Measurements from ENCODE around the gene ICA1L. TPM values are rescaled to one million over a fixed set of nuclear protein-coding genes. Genes with fewer than 3 reads are reported as not detected.

Gene ICA1L
- total RNA-seq, 1 experiment from 2014 or later, result 4.5 TPM

DNA sequence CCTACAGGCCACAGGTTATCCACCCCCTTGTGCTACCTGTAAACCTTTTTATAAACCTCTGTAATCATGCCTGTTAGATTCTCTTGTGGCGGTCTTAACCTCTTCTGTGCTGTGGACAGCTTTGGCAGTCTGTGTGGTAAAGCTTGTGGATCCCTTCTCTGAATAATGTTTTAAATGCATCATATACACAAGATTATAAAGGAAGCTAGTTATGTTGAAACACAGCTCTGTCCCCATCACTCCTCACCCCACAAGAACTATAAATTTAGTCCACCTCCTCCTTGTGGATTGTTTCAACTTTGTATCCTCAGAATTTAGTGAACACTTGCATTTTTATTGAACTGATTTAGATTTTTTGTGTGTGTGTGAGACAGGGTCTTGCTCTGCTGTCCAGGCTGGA, 107.7 kb downstream of the ICA1L start:
- Mint-ChIP-seq H3K27me3 (ENCODE audit: low read depth) (no peaks in the 10 kb centered on the region), H3K27ac (no peak overlapping the region), H3K4me1 (peaks cover 9 to 10% of the 10 kb centered on the region in 2 experiments), H3K4me3 (no peak overlapping the region), H3K9me3 (no peaks in the 10 kb centered on the region), H3K36me3 (ENCODE audit: insufficient read depth in 1 of 3, low read depth in 3 of 3) (peaks cover 11 to 46% (median 40%) of the 10 kb centered on the region in 3 experiments; a peak in 6 of 7 replicates)
- Histone ChIP-seq H3K79me2 (ENCODE audit: insufficient read depth, low read length) (no peaks in the 10 kb centered on the region), H4K5ac (ENCODE audit: insufficient read length, low read depth, low read length) (no peak overlapping the region), H3K4me1 (ENCODE audit: insufficient read depth, low read length) (no peaks in the 10 kb centered on the region), H2BK20ac (ENCODE audit: low read depth, low read length, poor library complexity, severe bottlenecking) (no peak overlapping the region), H3K79me1 (ENCODE audit: insufficient read depth, low read depth, low read length, poor library complexity, severe bottlenecking) (no peaks in the 10 kb centered on the region), H3T11ph (ENCODE audit: low read length) (no peak overlapping the region), H3K23ac (ENCODE audit: insufficient read length, low read depth, low read length) (no peak overlapping the region), H2BK5ac (ENCODE audit: insufficient read length, low read length) (no peak overlapping the region), H4K8ac (replicated peaks; ENCODE audit: insufficient read length, low read depth, low read length) (no peak overlapping the region), H3K23me2 (ENCODE audit: insufficient read length, low read depth, low read length, poor library complexity, severe bottlenecking) (no peaks in the 10 kb centered on the region), H2BK15ac (ENCODE audit: low read depth, low read length) (no peak overlapping the region), H3K9ac (ENCODE audit: extremely low read depth, insufficient read length, low read length) (no peak overlapping the region), H3K27me3 (ENCODE audit: insufficient read depth, low read length) (no peaks in the 10 kb centered on the region), H4K91ac (ENCODE audit: insufficient read length, low read depth, low read length) (no peak overlapping the region), H3K9me3 (ENCODE audit: control insufficient read depth, low read depth, low read length) (no peaks in the 10 kb centered on the region), H2AK5ac (ENCODE audit: insufficient read length, low read length) (no peak overlapping the region), H3K4ac (ENCODE audit: low read depth, low read length) (no peak overlapping the region), H4K20me1 (ENCODE audit: control insufficient read depth, insufficient read depth, insufficient read length) (no peaks in the 10 kb centered on the region), H3K14ac (ENCODE audit: insufficient read depth, low read length) (no peak overlapping the region), H2BK12ac (ENCODE audit: insufficient read length, low read depth, low read length) (no peak overlapping the region), H3K4me2 (ENCODE audit: insufficient read depth, insufficient read length, low read length) (no peak overlapping the region), H3K18ac (ENCODE audit: insufficient read length, low read depth, low read length) (no peak overlapping the region), H3K27ac (ENCODE audit: insufficient read length, low read depth, low read length) (no peak overlapping the region), H2AFZ (ENCODE audit: low read length) (no peak overlapping the region), H2BK120ac (ENCODE audit: low read depth, low read length, poor library complexity, severe bottlenecking) (no peak overlapping the region), H3K56ac (ENCODE audit: insufficient read length, low read depth, low read length) (no peak overlapping the region)
- no CpG with 5 or more reads among the region's 1 CpG for WGBS (ENCODE audit: extremely low coverage, insufficient read length, low lambda C conversion rate)
- TF ChIP-seq CTCF (conservative IDR thresholded peaks at IDR 0.05), result no peak
- DNase-seq, result no peak
